ENCODE results near the gene UGT3A2. TPM values are rescaled to one million over a fixed set of nuclear protein-coding genes. Genes with fewer than 3 reads are reported as not detected.

UGT3A2 gene
- total and polyA plus RNA-seq, 7 experiments from 2014 or later = 0.39 to 0.94 TPM; not detected in 5

DNA sequence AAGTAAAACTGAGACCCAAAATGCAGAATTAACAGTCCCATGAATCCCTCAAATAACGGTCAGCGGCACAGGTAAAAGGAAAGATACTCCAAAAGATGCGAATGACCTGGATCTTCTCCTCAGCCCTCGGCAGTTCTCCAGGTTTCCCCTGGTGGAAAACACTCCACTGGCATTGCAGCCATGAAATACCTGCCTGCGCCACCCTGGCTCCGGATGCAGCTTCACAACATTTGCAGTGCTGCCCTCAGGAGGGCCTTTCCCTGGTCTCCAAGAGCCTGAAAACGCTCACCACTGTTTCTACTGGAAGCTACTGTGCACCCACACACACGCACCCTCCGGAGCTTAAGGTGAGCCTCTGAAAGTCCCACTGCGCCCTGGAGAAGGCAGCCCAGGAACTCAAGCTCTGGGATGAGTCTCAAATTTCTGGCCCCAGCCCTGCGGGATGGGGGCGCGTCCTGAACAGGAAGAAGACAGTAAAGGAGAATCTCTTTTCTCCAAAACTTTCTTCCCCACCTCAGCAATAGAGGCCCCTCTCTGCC, 612 bp downstream of the UGT3A2 start:
- ChIA-PET CTCF (interaction anchor here (1.4 kb wide), 1 partner anchor 13 kb away, joined by 3 read pairs; no protein-coding TSS in a partner anchor), POLR2A (no interaction called here)

DNA sequence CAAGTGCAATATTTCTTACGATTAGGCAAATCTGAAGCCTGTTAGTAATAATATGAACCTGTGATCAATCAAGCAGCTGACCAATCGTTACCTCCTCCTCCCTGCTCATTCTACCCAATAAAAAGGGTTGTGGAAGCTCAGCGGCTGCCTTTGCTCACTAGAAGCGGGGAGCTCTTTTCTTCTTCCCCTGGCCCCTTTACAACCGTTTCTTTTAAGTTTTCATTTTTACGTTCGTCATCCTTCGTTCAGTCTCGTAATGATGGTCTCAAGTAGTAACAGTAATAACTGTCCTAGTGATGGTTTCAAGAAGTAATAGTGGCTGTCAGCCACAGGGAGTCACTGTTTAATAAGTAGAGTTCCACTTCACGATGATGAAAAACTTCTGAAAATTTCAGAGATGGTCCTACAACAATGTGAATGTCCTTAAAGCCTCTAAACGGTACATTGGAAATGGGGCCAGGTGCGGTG, 6.2 kb downstream of the UGT3A2 start:
- DNase-seq (no peak), ATAC-seq (no peak)
- H3K4me1 ChIP-seq (ENCODE audit: control insufficient read depth in 2 of 2, insufficient read depth in 2 of 2, low read length in 2 of 2) = no peaks in the 10 kb centered on the region
- ChIA-PET POLR2A (no interaction called here), CTCF (no interaction called here)
- no peak overlapping the region for H3K27ac Mint-ChIP-seq
- peaks cover 0 to 3% (median 0%) of the 10 kb centered on the region in 7 donors for H3K4me1 Mint-ChIP-seq
- H3K36me3 ChIP-seq (ENCODE audit: control insufficient read depth in 2 of 3, insufficient read depth in 3 of 3, low read length in 3 of 3) = no peaks in the 10 kb centered on the region
- H3K4me3 ChIP-seq (ENCODE audit: low read length) = no peak overlapping the region
- intact Hi-C loops (cut with micrococcal nuclease) = no loop called here
- no peak overlapping the region for H3K4me3 Mint-ChIP-seq
- H3K27me3 Mint-ChIP-seq = peaks cover 6 to 41% (median 27%) of the 10 kb centered on the region in 5 donors
- no peaks in the 10 kb centered on the region for H3K36me3 Mint-ChIP-seq
- H3K9me3 ChIP-seq (ENCODE audit: control insufficient read depth in 2 of 3, low read length in 3 of 3) = no peaks in the 10 kb centered on the region
- peaks cover 0 to 4% (median 0%) of the 10 kb centered on the region in 11 donors for H3K9me3 Mint-ChIP-seq
- H3K27me3 ChIP-seq (ENCODE audit: control insufficient read depth in 2 of 2, insufficient read depth in 2 of 2, low read length in 2 of 2) = no peaks in the 10 kb centered on the region
- H3K27ac ChIP-seq (ENCODE audit: low read depth, low read length) = no peak overlapping the region

More for the DNA sequence above, 612 bp downstream of the UGT3A2 start:
- no peaks in the 10 kb centered on the region for H3K9me3 ChIP-seq (ENCODE audit: control insufficient read depth in 2 of 3, low read length in 3 of 3)
- no peak overlapping the region for H3K27ac Mint-ChIP-seq
- peaks cover 6 to 14% (median 9%) of the 10 kb centered on the region in 7 donors for H3K4me1 Mint-ChIP-seq
- intact Hi-C loops (cut with micrococcal nuclease) = no loop called here
- H3K27me3 Mint-ChIP-seq = peaks cover 31 to 57% (median 34%) of the 10 kb centered on the region in 5 donors
- peaks cover 0 to 2% (median 0%) of the 10 kb centered on the region in 11 donors for H3K9me3 Mint-ChIP-seq
- no peaks in the 10 kb centered on the region for H3K4me1 ChIP-seq (ENCODE audit: control insufficient read depth in 2 of 2, insufficient read depth in 2 of 2, low read length in 2 of 2)
- ATAC-seq (no peak), DNase-seq (no peak)
- no peaks in the 10 kb centered on the region for H3K27me3 ChIP-seq (ENCODE audit: control insufficient read depth in 2 of 2, insufficient read depth in 2 of 2, low read length in 2 of 2)
- no peaks in the 10 kb centered on the region for H3K36me3 Mint-ChIP-seq
- H3K4me3 ChIP-seq (ENCODE audit: low read length) = no peak overlapping the region
- no peak overlapping the region for H3K27ac ChIP-seq (ENCODE audit: low read depth, low read length)
- no peaks in the 10 kb centered on the region for H3K36me3 ChIP-seq (ENCODE audit: control insufficient read depth in 2 of 3, insufficient read depth in 3 of 3, low read length in 3 of 3)
- H3K4me3 Mint-ChIP-seq = no peak overlapping the region

DNA sequence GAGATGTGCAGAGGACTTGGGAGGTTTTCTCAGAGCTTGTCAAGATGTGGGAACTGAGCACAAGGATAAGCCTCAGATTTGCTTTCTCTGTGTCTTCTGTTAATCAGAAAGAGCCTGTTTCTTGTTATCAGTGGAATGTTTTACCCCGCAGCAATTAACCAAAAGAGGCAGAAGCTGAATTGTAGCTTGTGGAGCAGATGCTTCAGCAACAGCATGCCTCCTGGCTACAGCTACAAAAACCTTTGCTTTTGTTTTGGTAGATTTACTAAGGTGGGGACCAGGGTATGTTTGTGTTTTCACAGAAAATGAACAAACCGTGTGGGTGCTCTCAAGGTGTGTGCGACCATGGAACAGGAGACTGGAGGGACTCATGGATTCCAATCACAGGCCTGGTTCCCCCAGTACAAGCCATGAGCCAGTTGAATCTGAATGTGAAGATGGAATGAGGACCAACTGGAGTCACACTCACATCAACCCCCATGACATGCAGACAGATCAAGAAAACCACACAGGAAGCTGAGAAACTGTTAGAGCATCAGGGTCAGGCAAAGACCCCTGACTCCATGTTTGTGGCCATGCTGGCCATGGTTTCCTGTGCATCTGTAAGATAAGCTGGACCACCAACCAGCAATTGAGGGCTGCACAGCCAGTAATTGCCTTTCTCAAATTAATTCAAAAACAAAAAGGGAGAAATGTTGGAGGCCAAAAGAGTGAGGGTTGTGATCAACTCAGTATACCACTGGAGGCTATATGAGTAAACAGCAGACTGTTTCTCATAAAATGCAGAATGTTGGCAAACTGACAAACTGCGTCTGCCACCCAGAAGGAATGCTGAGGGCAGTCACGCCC, 6.9 kb downstream of the UGT3A2 start:
- H3K4me1 ChIP-seq (ENCODE audit: control insufficient read depth in 2 of 2, insufficient read depth in 2 of 2, low read length in 2 of 2) = no peaks in the 10 kb centered on the region
- Mint-ChIP-seq H3K27me3 (peaks cover 6 to 35% (median 22%) of the 10 kb centered on the region in 5 donors), H3K27ac (no peak overlapping the region), H3K9me3 (peaks cover 0 to 4% (median 0%) of the 10 kb centered on the region in 11 donors), H3K4me1 (peaks cover 0 to 3% (median 0%) of the 10 kb centered on the region in 7 donors), H3K4me3 (no peak overlapping the region), H3K36me3 (no peaks in the 10 kb centered on the region)
- CTCF ChIA-PET = no interaction called here
- no peaks in the 10 kb centered on the region for H3K27me3 ChIP-seq (ENCODE audit: control insufficient read depth in 2 of 2, insufficient read depth in 2 of 2, low read length in 2 of 2)
- intact Hi-C loops (cut with micrococcal nuclease) = no loop called here
- POLR2A ChIA-PET = no interaction called here
- ATAC-seq (no peak), DNase-seq (no peak)
- H3K36me3 ChIP-seq (ENCODE audit: control insufficient read depth in 2 of 3, insufficient read depth in 3 of 3, low read length in 3 of 3) = no peaks in the 10 kb centered on the region
- no peak overlapping the region for H3K4me3 ChIP-seq (ENCODE audit: low read length)
- no peak overlapping the region for H3K27ac ChIP-seq (ENCODE audit: low read depth, low read length)
- no peaks in the 10 kb centered on the region for H3K9me3 ChIP-seq (ENCODE audit: control insufficient read depth in 2 of 3, low read length in 3 of 3)

DNA sequence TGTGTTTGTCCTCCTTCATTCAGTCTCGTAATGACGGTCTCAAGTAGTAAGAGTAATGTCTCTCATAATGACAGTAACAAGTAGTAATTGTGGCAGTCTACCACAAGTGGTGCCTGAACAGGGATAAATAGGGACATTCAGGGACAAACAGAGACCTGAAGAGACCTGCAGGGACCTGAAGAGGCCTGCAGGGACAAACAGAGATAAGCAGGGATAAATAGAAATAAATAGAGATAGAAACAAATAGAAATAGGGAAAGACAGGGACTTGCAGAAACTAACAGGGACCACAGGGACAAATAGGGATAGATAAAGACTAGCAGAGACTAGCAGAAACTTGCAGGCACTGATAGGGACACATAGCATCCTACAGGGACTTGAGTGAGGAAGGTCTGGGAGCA, 7.9 kb downstream of the UGT3A2 start:
- intact Hi-C loops (cut with micrococcal nuclease) = no loop called here
- Histone ChIP-seq H3K36me3 (ENCODE audit: control insufficient read depth in 2 of 3, insufficient read depth in 3 of 3, low read length in 3 of 3) (no peaks in the 10 kb centered on the region), H3K9me3 (ENCODE audit: control insufficient read depth in 2 of 3, low read length in 3 of 3) (no peaks in the 10 kb centered on the region), H3K27me3 (ENCODE audit: control insufficient read depth in 2 of 2, insufficient read depth in 2 of 2, low read length in 2 of 2) (no peaks in the 10 kb centered on the region), H3K27ac (ENCODE audit: low read depth, low read length) (no peak overlapping the region), H3K4me3 (ENCODE audit: low read length) (no peak overlapping the region), H3K4me1 (ENCODE audit: control insufficient read depth in 2 of 2, insufficient read depth in 2 of 2, low read length in 2 of 2) (no peaks in the 10 kb centered on the region)
- Mint-ChIP-seq H3K36me3 (no peaks in the 10 kb centered on the region), H3K4me1 (peaks cover 0 to 3% (median 0%) of the 10 kb centered on the region in 7 donors), H3K27me3 (peaks cover 6 to 28% (median 18%) of the 10 kb centered on the region in 5 donors), H3K27ac (peak overlapping the region in 1 of 9 donors; percentile 33), H3K9me3 (peaks cover 0 to 4% (median 0%) of the 10 kb centered on the region in 11 donors), H3K4me3 (no peak overlapping the region)
- CTCF ChIA-PET = no interaction called here
- ATAC-seq (no peak), DNase-seq (no peak)
- POLR2A ChIA-PET = no interaction called here

DNA sequence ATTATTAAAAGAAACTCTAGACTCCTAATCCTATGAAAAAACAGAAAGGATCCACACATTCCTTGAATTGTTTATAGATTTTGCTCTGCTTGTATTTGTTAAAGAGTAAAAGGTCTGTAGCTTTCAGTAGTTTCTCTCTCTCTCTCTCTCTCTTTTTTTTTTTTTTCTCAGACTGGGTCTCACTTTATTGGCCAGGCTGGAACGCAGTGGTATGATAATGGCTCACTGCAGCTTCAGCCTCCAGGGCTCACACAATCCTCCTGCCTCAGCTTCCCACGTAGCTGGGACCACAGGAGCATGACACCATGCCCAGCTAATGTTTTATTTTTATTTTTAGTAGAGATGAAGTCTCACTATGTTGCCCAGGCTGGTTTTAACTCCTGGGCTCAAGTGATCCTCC, 9.3 kb downstream of the UGT3A2 start:
- H3K4me3 Mint-ChIP-seq = no peak overlapping the region
- Histone ChIP-seq H3K9me3 (ENCODE audit: control insufficient read depth in 2 of 3, low read length in 3 of 3) (no peaks in the 10 kb centered on the region), H3K4me1 (ENCODE audit: control insufficient read depth in 2 of 2, insufficient read depth in 2 of 2, low read length in 2 of 2) (no peaks in the 10 kb centered on the region), H3K36me3 (ENCODE audit: control insufficient read depth in 2 of 3, insufficient read depth in 3 of 3, low read length in 3 of 3) (no peaks in the 10 kb centered on the region), H3K27ac (ENCODE audit: low read depth, low read length) (no peak overlapping the region), H3K27me3 (ENCODE audit: control insufficient read depth in 2 of 2, insufficient read depth in 2 of 2, low read length in 2 of 2) (no peaks in the 10 kb centered on the region), H3K4me3 (ENCODE audit: low read length) (no peak overlapping the region)
- peaks cover 0 to 3% (median 0%) of the 10 kb centered on the region in 7 donors for H3K4me1 Mint-ChIP-seq
- peaks cover 6 to 39% (median 16%) of the 10 kb centered on the region in 5 donors for H3K27me3 Mint-ChIP-seq
- H3K36me3 Mint-ChIP-seq = no peaks in the 10 kb centered on the region
- no peak overlapping the region for H3K27ac Mint-ChIP-seq
- intact Hi-C loops (cut with micrococcal nuclease) = no loop called here
- DNase-seq = no peak
- ChIA-PET CTCF (no interaction called here), POLR2A (no interaction called here)
- no peak for ATAC-seq
- peaks cover 0 to 4% (median 0%) of the 10 kb centered on the region in 11 donors for H3K9me3 Mint-ChIP-seq

DNA sequence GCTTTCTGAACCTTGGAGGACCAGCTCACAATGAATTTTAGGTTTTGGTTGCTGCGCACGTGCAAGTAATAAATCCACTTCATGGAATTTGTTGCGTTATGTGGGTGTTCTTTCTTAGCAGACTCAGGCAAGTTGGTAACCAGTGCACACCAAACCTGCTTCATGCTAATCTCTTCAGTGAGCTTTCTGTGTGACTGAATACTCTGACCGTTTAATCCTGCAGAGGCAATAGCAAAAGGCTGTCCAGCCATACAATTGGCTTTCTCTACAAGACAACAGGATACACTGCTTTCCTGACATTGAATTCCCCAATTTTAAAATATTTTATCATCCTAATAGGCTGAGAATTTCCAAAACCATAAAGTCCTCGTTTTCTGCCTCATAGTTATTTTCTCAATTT, 10.3 kb downstream of the UGT3A2 start:
- ChIA-PET CTCF (no interaction called here), POLR2A (no interaction called here)
- Mint-ChIP-seq H3K27ac (no peak overlapping the region), H3K36me3 (no peaks in the 10 kb centered on the region), H3K27me3 (peaks cover 6 to 41% (median 16%) of the 10 kb centered on the region in 5 donors), H3K9me3 (peaks cover 0 to 2% (median 0%) of the 10 kb centered on the region in 11 donors), H3K4me1 (peaks cover 0 to 3% (median 0%) of the 10 kb centered on the region in 7 donors), H3K4me3 (no peak overlapping the region)
- no peaks in the 10 kb centered on the region for H3K4me1 ChIP-seq (ENCODE audit: control insufficient read depth in 2 of 2, insufficient read depth in 2 of 2, low read length in 2 of 2)
- no peak overlapping the region for H3K27ac ChIP-seq (ENCODE audit: low read depth, low read length)
- H3K9me3 ChIP-seq (ENCODE audit: control insufficient read depth in 2 of 3, low read length in 3 of 3) = no peaks in the 10 kb centered on the region
- H3K27me3 ChIP-seq (ENCODE audit: control insufficient read depth in 2 of 2, insufficient read depth in 2 of 2, low read length in 2 of 2) = no peaks in the 10 kb centered on the region
- no peak for ATAC-seq
- no peak overlapping the region for H3K4me3 ChIP-seq (ENCODE audit: low read length)
- no peaks in the 10 kb centered on the region for H3K36me3 ChIP-seq (ENCODE audit: control insufficient read depth in 2 of 3, insufficient read depth in 3 of 3, low read length in 3 of 3)
- intact Hi-C loops (cut with micrococcal nuclease) = no loop called here
- DNase-seq = no peak

All from naive thymus-derived CD4-positive, alpha-beta T cell (primary cell).